GM12878 (cell line): ENCODE data around the gene SLC2A14.
"Not testable (repeated sequence)": the region's sequence is repeated elsewhere in the genome, so short reads cannot be mapped to it uniquely, and the experiment has no call there.

Experiments used
- ASH2L ChIP-seq: fragments of 300-600, 200-600 bp; sonication (generic); IDR thresholded peaks from 2 replicates; pipeline ENCODE4 v1.6.1; 2017; ENCODE audit warnings: low read depth, mild to moderate bottlenecking, borderline replicate concordance
- CBX5 ChIP-seq: sonication (generic); IDR thresholded peaks from 2 replicates; pipeline ENCODE4 v1.6.1; 2016; ENCODE audit warnings: low read depth, moderate library complexity, mild to moderate bottlenecking, inconsistent platforms
- CHD1 ChIP-seq: IDR thresholded peaks from 2 replicates; pipeline ENCODE4 v1.6.1; 2012; ENCODE audit warnings: low read depth, low read length, improper control_type of control experiment
- CHD2 ChIP-seq: IDR thresholded peaks from 2 replicates; pipeline ENCODE4 v1.6.1; 2011; ENCODE audit warnings: low read depth, low read length, improper control_type of control experiment, borderline replicate concordance
- CTCF ChIP-seq, 3 experiments: IDR thresholded peaks in 2 of 3; conservative IDR thresholded peaks in 1 of 3; 2 replicates each; pipeline ENCODE4 v1.5.1; 2011; ENCODE audit warnings: low read depth in 3 of 3, low read length in 3 of 3, mild to moderate bottlenecking in 3 of 3, control low read depth in 2 of 3, moderate library complexity in 2 of 3, inconsistent platforms in 1 of 3, mixed read lengths in 1 of 3; ENCODE audit not compliant: control insufficient read depth in 2 of 3, insufficient read depth in 1 of 3; ENCODE audit errors: extremely low read depth in 1 of 3
- EZH2 ChIP-seq: IDR thresholded peaks from 2 replicates; pipeline ENCODE4 v1.6.1; 2012; ENCODE audit warnings: low read depth, mild to moderate bottlenecking, control low read depth, inconsistent platforms, low read length, borderline replicate concordance; ENCODE audit not compliant: control insufficient read depth
- HDAC2 ChIP-seq: fragments of 200-600 bp; sonication (generic); IDR thresholded peaks from 2 replicates; pipeline ENCODE4 v1.6.1; 2017
- MYC ChIP-seq: IDR thresholded peaks from 2 replicates; pipeline ENCODE4 v1.6.1; 2011; ENCODE audit warnings: mild to moderate bottlenecking, low read length, moderate library complexity, inconsistent platforms; ENCODE audit not compliant: insufficient read depth, insufficient replicate concordance, insufficient read length, severe bottlenecking
- POLR2A ChIP-seq: IDR thresholded peaks from 2 replicates; pipeline ENCODE4 v1.6.1; 2011; ENCODE audit warnings: low read depth, mild to moderate bottlenecking, low read length
- POLR2AphosphoS5 ChIP-seq: IDR thresholded peaks from 2 replicates; pipeline ENCODE4 v1.6.1; 2011; ENCODE audit warnings: mild to moderate bottlenecking, low read length, inconsistent platforms
- ZNF384 ChIP-seq: IDR thresholded peaks from 2 replicates; pipeline ENCODE4 v1.6.1; 2012; ENCODE audit warnings: low read depth, mild to moderate bottlenecking, low read length, improper control_type of control experiment, borderline replicate concordance
- TF ChIP-seq, protein P1 (sequence below): IDR thresholded peaks from 2 replicates; pipeline ENCODE4 v1.6.1; 2012; ENCODE audit warnings: mild to moderate bottlenecking, low read depth, low read length
- TF ChIP-seq, protein P2 (sequence below): fragments of 450-650 bp; IDR thresholded peaks from 2 replicates; pipeline ENCODE4 v1.6.1; 2017; ENCODE audit warnings: antibody characterized with exemption, mild to moderate bottlenecking, moderate library complexity

DNA sequence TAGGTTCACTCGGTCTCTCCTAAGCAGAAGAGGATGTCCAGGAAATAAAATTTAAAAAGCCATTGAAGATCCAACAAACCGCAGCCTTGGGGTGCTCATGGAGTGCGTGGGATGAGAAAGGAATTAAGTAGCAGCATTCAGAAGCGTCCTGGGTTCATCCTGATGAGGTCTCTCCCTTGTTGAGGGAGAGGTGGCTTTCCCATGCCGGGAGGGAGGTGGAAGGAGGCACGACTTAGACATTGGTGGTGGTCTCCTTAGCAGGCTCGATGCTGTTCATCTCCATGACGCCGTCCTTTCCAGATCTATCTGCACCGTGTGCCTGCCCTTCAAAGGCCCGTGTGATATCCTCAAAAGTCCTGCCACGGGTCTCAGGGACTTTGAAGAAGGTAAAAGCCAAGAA lies 48.5 kb upstream of the SLC2A14 start:
- TF ChIP-seq CTCF (IDR thresholded peaks at IDR 0.05 in 2 of 3, conservative IDR thresholded peaks at IDR 0.05 in 1 of 3; ENCODE audit: control insufficient read depth in 2 of 3, extremely low read depth in 1 of 3, insufficient read depth in 1 of 3, low read depth in 3 of 3, low read length in 3 of 3); ZNF384; HDAC2; EZH2; CHD1; MYC; POLR2A; POLR2AphosphoS5; CHD2; CBX5; ASH2L: not testable (repeated sequence)
- TF ChIP-seq, protein P1, sequence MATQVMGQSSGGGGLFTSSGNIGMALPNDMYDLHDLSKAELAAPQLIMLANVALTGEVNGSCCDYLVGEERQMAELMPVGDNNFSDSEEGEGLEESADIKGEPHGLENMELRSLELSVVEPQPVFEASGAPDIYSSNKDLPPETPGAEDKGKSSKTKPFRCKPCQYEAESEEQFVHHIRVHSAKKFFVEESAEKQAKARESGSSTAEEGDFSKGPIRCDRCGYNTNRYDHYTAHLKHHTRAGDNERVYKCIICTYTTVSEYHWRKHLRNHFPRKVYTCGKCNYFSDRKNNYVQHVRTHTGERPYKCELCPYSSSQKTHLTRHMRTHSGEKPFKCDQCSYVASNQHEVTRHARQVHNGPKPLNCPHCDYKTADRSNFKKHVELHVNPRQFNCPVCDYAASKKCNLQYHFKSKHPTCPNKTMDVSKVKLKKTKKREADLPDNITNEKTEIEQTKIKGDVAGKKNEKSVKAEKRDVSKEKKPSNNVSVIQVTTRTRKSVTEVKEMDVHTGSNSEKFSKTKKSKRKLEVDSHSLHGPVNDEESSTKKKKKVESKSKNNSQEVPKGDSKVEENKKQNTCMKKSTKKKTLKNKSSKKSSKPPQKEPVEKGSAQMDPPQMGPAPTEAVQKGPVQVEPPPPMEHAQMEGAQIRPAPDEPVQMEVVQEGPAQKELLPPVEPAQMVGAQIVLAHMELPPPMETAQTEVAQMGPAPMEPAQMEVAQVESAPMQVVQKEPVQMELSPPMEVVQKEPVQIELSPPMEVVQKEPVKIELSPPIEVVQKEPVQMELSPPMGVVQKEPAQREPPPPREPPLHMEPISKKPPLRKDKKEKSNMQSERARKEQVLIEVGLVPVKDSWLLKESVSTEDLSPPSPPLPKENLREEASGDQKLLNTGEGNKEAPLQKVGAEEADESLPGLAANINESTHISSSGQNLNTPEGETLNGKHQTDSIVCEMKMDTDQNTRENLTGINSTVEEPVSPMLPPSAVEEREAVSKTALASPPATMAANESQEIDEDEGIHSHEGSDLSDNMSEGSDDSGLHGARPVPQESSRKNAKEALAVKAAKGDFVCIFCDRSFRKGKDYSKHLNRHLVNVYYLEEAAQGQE: not testable (repeated sequence)
- TF ChIP-seq, protein P2, sequence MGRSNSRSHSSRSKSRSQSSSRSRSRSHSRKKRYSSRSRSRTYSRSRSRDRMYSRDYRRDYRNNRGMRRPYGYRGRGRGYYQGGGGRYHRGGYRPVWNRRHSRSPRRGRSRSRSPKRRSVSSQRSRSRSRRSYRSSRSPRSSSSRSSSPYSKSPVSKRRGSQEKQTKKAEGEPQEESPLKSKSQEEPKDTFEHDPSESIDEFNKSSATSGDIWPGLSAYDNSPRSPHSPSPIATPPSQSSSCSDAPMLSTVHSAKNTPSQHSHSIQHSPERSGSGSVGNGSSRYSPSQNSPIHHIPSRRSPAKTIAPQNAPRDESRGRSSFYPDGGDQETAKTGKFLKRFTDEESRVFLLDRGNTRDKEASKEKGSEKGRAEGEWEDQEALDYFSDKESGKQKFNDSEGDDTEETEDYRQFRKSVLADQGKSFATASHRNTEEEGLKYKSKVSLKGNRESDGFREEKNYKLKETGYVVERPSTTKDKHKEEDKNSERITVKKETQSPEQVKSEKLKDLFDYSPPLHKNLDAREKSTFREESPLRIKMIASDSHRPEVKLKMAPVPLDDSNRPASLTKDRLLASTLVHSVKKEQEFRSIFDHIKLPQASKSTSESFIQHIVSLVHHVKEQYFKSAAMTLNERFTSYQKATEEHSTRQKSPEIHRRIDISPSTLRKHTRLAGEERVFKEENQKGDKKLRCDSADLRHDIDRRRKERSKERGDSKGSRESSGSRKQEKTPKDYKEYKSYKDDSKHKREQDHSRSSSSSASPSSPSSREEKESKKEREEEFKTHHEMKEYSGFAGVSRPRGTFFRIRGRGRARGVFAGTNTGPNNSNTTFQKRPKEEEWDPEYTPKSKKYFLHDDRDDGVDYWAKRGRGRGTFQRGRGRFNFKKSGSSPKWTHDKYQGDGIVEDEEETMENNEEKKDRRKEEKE: not testable (repeated sequence)
